WTC11 (cell line): ENCODE data around the gene CREG2. TPM values are rescaled to one million over a fixed set of nuclear protein-coding genes. Genes with fewer than 3 reads are reported as not detected.

Experiments
- AFF4 ChIP-seq: sonication (generic); formaldehyde crosslinking; IDR thresholded peaks from 2 replicates; pipeline ENCODE4 v1.8.1; 2023; ENCODE audit warnings: mild to moderate bottlenecking, missing genetic modification reagents, borderline replicate concordance
- ARID4B ChIP-seq: sonication (generic); formaldehyde crosslinking; IDR thresholded peaks from 2 replicates; pipeline ENCODE4 v1.8.0; 2023; ENCODE audit warnings: missing genetic modification reagents, mild to moderate bottlenecking, borderline replicate concordance
- CREB1 ChIP-seq: sonication (generic); formaldehyde crosslinking; IDR thresholded peaks from 2 replicates; pipeline ENCODE4 v1.8.0; 2023; ENCODE audit warnings: mild to moderate bottlenecking, missing genetic modification reagents
- CREM ChIP-seq: sonication (generic); formaldehyde crosslinking; IDR thresholded peaks from 2 replicates; pipeline ENCODE4 v1.8.1; 2022; ENCODE audit warnings: mild to moderate bottlenecking, missing genetic modification reagents, moderate library complexity
- CTCF ChIP-seq: fragments of 200-600 bp; IDR thresholded peaks from 2 replicates; pipeline ENCODE4 v1.8.0; 2022; ENCODE audit warnings: antibody characterized with exemption
- E2F1 ChIP-seq: sonication (generic); formaldehyde crosslinking; IDR thresholded peaks from 2 replicates; pipeline ENCODE4 v1.8.0; 2022; ENCODE audit warnings: mild to moderate bottlenecking, missing genetic modification reagents
- ELF4 ChIP-seq: sonication (generic); formaldehyde crosslinking; IDR thresholded peaks from 2 replicates; pipeline ENCODE4 v1.8.1; 2022; ENCODE audit warnings: low read depth, mild to moderate bottlenecking, moderate library complexity, missing genetic modification reagents
- EMX1 ChIP-seq: fragments of 250-450 bp; sonication (Bioruptor Pico); IDR thresholded peaks from 2 replicates; pipeline ENCODE4 v1.8.0; 2021; ENCODE audit warnings: mild to moderate bottlenecking
- FOXJ3 ChIP-seq: sonication (generic); formaldehyde crosslinking; IDR thresholded peaks from 2 replicates; pipeline ENCODE4 v1.9.0; 2021; ENCODE audit warnings: missing genetic modification reagents, mild to moderate bottlenecking, borderline replicate concordance
- IRF1 ChIP-seq: sonication (generic); formaldehyde crosslinking; IDR thresholded peaks from 2 replicates; pipeline ENCODE4 v1.8.0; 2023; ENCODE audit warnings: missing genetic modification reagents
- IRF2 ChIP-seq: sonication (generic); formaldehyde crosslinking; IDR thresholded peaks from 2 replicates; pipeline ENCODE4 v1.8.0; 2022; ENCODE audit warnings: low read depth, missing genetic modification reagents, borderline replicate concordance
- KAT7 ChIP-seq: sonication (generic); formaldehyde crosslinking; IDR thresholded peaks from 2 replicates; pipeline ENCODE4 v1.8.1; 2023; ENCODE audit warnings: missing genetic modification reagents, mild to moderate bottlenecking, borderline replicate concordance
- NFE2L1 ChIP-seq: sonication (generic); formaldehyde crosslinking; IDR thresholded peaks from 2 replicates; pipeline ENCODE4 v1.8.1; 2023; ENCODE audit warnings: missing genetic modification reagents
- NR2C2 ChIP-seq: sonication (generic); formaldehyde crosslinking; IDR thresholded peaks from 2 replicates; pipeline ENCODE4 v1.8.0; 2022; ENCODE audit warnings: mild to moderate bottlenecking, missing genetic modification reagents
- PRRX2 ChIP-seq: fragments of 250-450 bp; sonication (Bioruptor Pico); IDR thresholded peaks from 2 replicates; pipeline ENCODE4 v1.8.0; 2021; ENCODE audit warnings: mild to moderate bottlenecking
- TCF7 ChIP-seq: sonication (generic); formaldehyde crosslinking; IDR thresholded peaks from 2 replicates; pipeline ENCODE4 v1.8.0; 2022; ENCODE audit warnings: mild to moderate bottlenecking, low read depth, missing genetic modification reagents, moderate library complexity
- TEAD4 ChIP-seq: sonication (generic); formaldehyde crosslinking; IDR thresholded peaks from 2 replicates; pipeline ENCODE4 v1.8.0; 2022; ENCODE audit warnings: mild to moderate bottlenecking, missing genetic modification reagents
- USF2 ChIP-seq: sonication (generic); formaldehyde crosslinking; IDR thresholded peaks from 2 replicates; pipeline ENCODE4 v1.8.1; 2023; ENCODE audit warnings: mild to moderate bottlenecking, missing genetic modification reagents, moderate library complexity
- ZMAT4 ChIP-seq: fragments of 250-450 bp; sonication (Bioruptor Pico); IDR thresholded peaks from 2 replicates; pipeline ENCODE4 v1.9.0; 2021; ENCODE audit warnings: mild to moderate bottlenecking
- ZNF121 ChIP-seq: sonication (generic); formaldehyde crosslinking; IDR thresholded peaks from 2 replicates; pipeline ENCODE4 v1.8.0; 2023; ENCODE audit warnings: missing genetic modification reagents
- ZNF263 ChIP-seq: sonication (generic); formaldehyde crosslinking; IDR thresholded peaks from 2 replicates; pipeline ENCODE4 v1.8.1; 2022; ENCODE audit warnings: low read depth, mild to moderate bottlenecking, moderate library complexity, missing genetic modification reagents
- ZNF281 ChIP-seq: sonication (generic); formaldehyde crosslinking; IDR thresholded peaks from 2 replicates; pipeline ENCODE4 v1.8.0; 2023; ENCODE audit warnings: mild to moderate bottlenecking, missing genetic modification reagents
- ZNF416 ChIP-seq: fragments of 250-450 bp; sonication (Bioruptor Pico); IDR thresholded peaks from 2 replicates; pipeline ENCODE4 v1.9.0; 2021; ENCODE audit warnings: mild to moderate bottlenecking, inconsistent platforms
- ZNF671 ChIP-seq: fragments of 250-450 bp; sonication (Bioruptor Pico); IDR thresholded peaks from 2 replicates; pipeline ENCODE4 v1.8.0; 2021; ENCODE audit warnings: mild to moderate bottlenecking
- total RNA-seq: library from RNA; stranded (reverse); gene quantifications from 3 replicates; pipeline ENCODE4 v1.2.3, GENCODE V29; 2021

CREG2 gene
- total RNA-seq, 1 experiment from 2014 or later, result 1.6 TPM

- TF ChIP-seq ELF4 (CRISPR knock-in tag) (peak; percentile 89), EMX1 (no peak), ZNF416 (CRISPR knock-in tag) (no peak), FOXJ3 (CRISPR knock-in tag) (no peak), PRRX2 (CRISPR knock-in tag) (no peak), ZMAT4 (CRISPR knock-in tag) (no peak), CREM (CRISPR knock-in tag) (0 out of 2 replicates have a peak, but pooled peaks have one; percentile 49), TEAD4 (CRISPR knock-in tag) (peak; percentile 82), ZNF671 (no peak), USF2 (CRISPR knock-in tag) (0 out of 2 replicates have a peak, but pooled peaks have one; percentile 5), CREB1 (0 out of 2 replicates have a peak, but pooled peaks have one; percentile 43), ZNF281 (CRISPR knock-in tag) (peak; percentile 45; the same call in 1 of the 2 replicates), ZNF263 (peak; percentile 58), CTCF (no peak), NR2C2 (CRISPR knock-in tag) (peak; percentile 58; the same call in 1 of the 2 replicates), IRF1 (CRISPR knock-in tag) (peak; percentile 96), E2F1 (CRISPR knock-in tag) (peak; percentile 20; the same call in 1 of the 2 replicates), NFE2L1 (CRISPR knock-in tag) (peak; percentile 53; the same call in 1 of the 2 replicates), ARID4B (peak; percentile 73; the same call in 1 of the 2 replicates), ZNF121 (CRISPR knock-in tag) (no peak), TCF7 (CRISPR knock-in tag) (no peak), AFF4 (CRISPR knock-in tag) (no peak), KAT7 (CRISPR knock-in tag) (no peak; the same call in 1 of the 2 replicates), IRF2 (CRISPR knock-in tag) (no peak)
Measured at GRCh38 chr2:101307950-101308431, 79.3 kb downstream of the CREG2 start (continued).
